GM23338 (cell line): Measurements from ENCODE around the gene KRTAP9-2. TPM values are rescaled to one million over a fixed set of nuclear protein-coding genes. Genes with fewer than 3 reads are reported as not detected.

ENCODE experiments used
- ATAC-seq: fragments of 200-7000 bp; cut with Tn5 transposase; 3 replicates; pipeline ENCODE4 v1.9.1; 2020
- DNase-seq: peaks from one replicate; pipeline ENCODE4 v3.0.0-alpha.2; 2015; ENCODE audit warnings: low spot score
- H2AFZ ChIP-seq: fragments of 200-600 bp; sonication (generic); 2 replicates; pipeline ENCODE4 v1.8.0; 2016; ENCODE audit warnings: antibody characterized with exemption, mild to moderate bottlenecking, moderate library complexity
- H3F3A ChIP-seq: fragments of 200-600 bp; sonication (generic); replicated peaks from 2 replicates; pipeline ENCODE4 v1.8.0; 2017; ENCODE audit warnings: antibody characterized with exemption, mixed run types, low read depth
- H3K27ac ChIP-seq: fragments of 200-600 bp; sonication (generic); 2 replicates; pipeline ENCODE4 v1.6.1; 2016; ENCODE audit warnings: low read depth
- H3K27me3 ChIP-seq: fragments of 200-600 bp; sonication (generic); 2 replicates; pipeline ENCODE4 v1.8.0; 2016; ENCODE audit warnings: mild to moderate bottlenecking, mixed run types, moderate library complexity; ENCODE audit not compliant: insufficient read depth
- H3K36me3 ChIP-seq: fragments of 200-600 bp; sonication (generic); 2 replicates; pipeline ENCODE4 v1.8.0; 2016; ENCODE audit warnings: mild to moderate bottlenecking; ENCODE audit not compliant: insufficient read depth
- H3K4me1 ChIP-seq: fragments of 200-600 bp; sonication (generic); 2 replicates; pipeline ENCODE4 v1.8.0; 2016; ENCODE audit warnings: mild to moderate bottlenecking, moderate library complexity; ENCODE audit not compliant: insufficient read depth
- H3K4me2 ChIP-seq: fragments of 200-600 bp; sonication (generic); 2 replicates; pipeline ENCODE4 v1.7.1; 2017; ENCODE audit warnings: mixed run types
- H3K4me3 ChIP-seq: fragments of 200-600 bp; sonication (generic); 2 replicates; pipeline ENCODE4 v1.6.1; 2016; ENCODE audit warnings: mixed run types
- H3K79me2 ChIP-seq: fragments of 200-600 bp; sonication (generic); replicated peaks from 2 replicates; pipeline ENCODE4 v1.8.0; 2017; ENCODE audit warnings: mild to moderate bottlenecking; ENCODE audit not compliant: insufficient read depth
- H3K9me2 ChIP-seq: fragments of 200-600 bp; sonication (generic); 2 replicates; pipeline ENCODE4 v1.8.0; 2017; ENCODE audit not compliant: insufficient read depth
- H4K20me1 ChIP-seq: fragments of 200-600 bp; sonication (generic); replicated peaks from 2 replicates; pipeline ENCODE4 v1.8.0; 2017; ENCODE audit warnings: mild to moderate bottlenecking; ENCODE audit not compliant: insufficient read depth
- H3K27ac Mint-ChIP-seq: 2 replicates; pipeline ENCODE4 v1.8.0; 2020; ENCODE audit warnings: inconsistent platforms, mild to moderate bottlenecking, moderate library complexity, mixed read lengths
- H3K27me3 Mint-ChIP-seq: 3 replicates; pipeline ENCODE4 v1.8.0; 2022; ENCODE audit warnings: low read depth, mild to moderate bottlenecking, moderate library complexity, mixed read lengths, inconsistent platforms; ENCODE audit not compliant: insufficient read depth, poor library complexity
- H3K36me3 Mint-ChIP-seq: 3 replicates; pipeline ENCODE4 v1.8.0; 2021; ENCODE audit warnings: low read depth, mild to moderate bottlenecking, inconsistent platforms, moderate library complexity, mixed read lengths
- H3K4me1 Mint-ChIP-seq: 3 replicates; pipeline ENCODE4 v1.8.0; 2020; ENCODE audit warnings: mild to moderate bottlenecking, inconsistent platforms, mixed read lengths
- H3K4me3 Mint-ChIP-seq: 3 replicates; pipeline ENCODE4 v1.8.0; 2021; ENCODE audit warnings: moderate library complexity, mild to moderate bottlenecking, inconsistent platforms, mixed read lengths
- H3K9me3 Mint-ChIP-seq: 3 replicates; pipeline ENCODE4 v1.8.0; 2020; ENCODE audit warnings: moderate library complexity, mild to moderate bottlenecking, inconsistent platforms, mixed read lengths
- CREB1 ChIP-seq: fragments of 250-450 bp; sonication (Bioruptor Pico); IDR thresholded peaks from 2 replicates; pipeline ENCODE4 v1.5.0; 2020; ENCODE audit warnings: low read depth, mild to moderate bottlenecking, moderate library complexity
- CTCF ChIP-seq, 2 experiments: fragments of 200-600 bp in 1 of 2; sonication (generic) in 1 of 2; conservative IDR thresholded peaks; 2 replicates each; pipeline versions ENCODE4 v1.5.1 to v1.6.1; 2016 to 2017; ENCODE audit warnings: antibody characterized with exemption in 2 of 2, low read depth in 2 of 2, mild to moderate bottlenecking in 2 of 2, moderate library complexity in 1 of 2
- ETS1 ChIP-seq: IDR thresholded peaks from 2 replicates; pipeline ENCODE4 v1.6.1; 2016; ENCODE audit warnings: antibody characterized with exemption
- EZH2 ChIP-seq: fragments of 200-600 bp; sonication (generic); IDR thresholded peaks from one replicate; pipeline ENCODE4 v1.8.0; 2017; ENCODE audit warnings: antibody characterized with exemption, mild to moderate bottlenecking, low read depth; ENCODE audit not compliant: unreplicated experiment
- EZH2phosphoT487 ChIP-seq: fragments of 200-600 bp; sonication (generic); IDR thresholded peaks from one replicate; pipeline ENCODE4 v1.8.1; 2018; ENCODE audit warnings: antibody characterized with exemption; ENCODE audit not compliant: unreplicated experiment
- JUNB ChIP-seq: IDR thresholded peaks from one replicate; pipeline ENCODE4 v1.6.1; 2016; ENCODE audit warnings: antibody characterized with exemption; ENCODE audit not compliant: unreplicated experiment
- NANOG ChIP-seq: IDR thresholded peaks from 2 replicates; pipeline ENCODE4 v1.6.1; 2016; ENCODE audit warnings: antibody characterized with exemption, borderline replicate concordance
- POLR2AphosphoS5 ChIP-seq: IDR thresholded peaks from 2 replicates; pipeline ENCODE4 v1.6.1; 2016; ENCODE audit warnings: antibody characterized with exemption, low read depth
- REST ChIP-seq: IDR thresholded peaks from one replicate; pipeline ENCODE4 v1.6.1; 2018; ENCODE audit warnings: antibody characterized with exemption; ENCODE audit not compliant: unreplicated experiment
- STAT1 ChIP-seq: IDR thresholded peaks from one replicate; pipeline ENCODE4 v1.6.1; 2016; ENCODE audit warnings: antibody characterized with exemption; ENCODE audit not compliant: unreplicated experiment
- ZNF114 ChIP-seq: fragments of 250-450 bp; sonication (Bioruptor Pico); IDR thresholded peaks from 2 replicates; pipeline ENCODE4 v1.5.0; 2020; ENCODE audit warnings: mild to moderate bottlenecking, moderate library complexity
- ZNF331 ChIP-seq: fragments of 250-450 bp; sonication (Bioruptor Pico); IDR thresholded peaks from 2 replicates; pipeline ENCODE4 v1.5.0; 2020; ENCODE audit warnings: low read depth, mild to moderate bottlenecking, moderate library complexity
- ZNF462 ChIP-seq: fragments of 250-450 bp; sonication (Bioruptor Pico); IDR thresholded peaks from 2 replicates; pipeline ENCODE4 v1.5.0; 2020; ENCODE audit warnings: mild to moderate bottlenecking, moderate library complexity
- polyA plus RNA-seq: library from polyadenylated mRNA; unstranded; fragments of >200 nt; fragmentation: Nextera tagmentation; extraction: Ambion mirVana; gene quantifications from 2 replicates; pipeline ENCODE4 v1.2.1, GENCODE V29; 2016
- total RNA-seq: library from RNA; depleted of rRNA; stranded (reverse); fragments of >200 nt; shearing (Covaris generic); gene quantifications from 2 replicates; pipeline ENCODE4 v1.2.3, GENCODE V29; 2014

KRTAP9-2 gene
- total and polyA plus RNA-seq, 2 experiments from 2014 or later, result not detected

GRCh38 chr17:41258406-41258805, 32.0 kb downstream of the KRTAP9-2 start:
- Histone ChIP-seq H3K4me2 (no peak overlapping the region), H3K4me1 (no peaks in the 10 kb centered on the region), H3K27me3 (no peaks in the 10 kb centered on the region), H3K27ac (no peak overlapping the region), H3F3A (no peaks in the 10 kb centered on the region), H2AFZ (no peak overlapping the region), H4K20me1 (no peaks in the 10 kb centered on the region), H3K4me3 (no peak overlapping the region), H3K79me2 (no peaks in the 10 kb centered on the region), H3K36me3 (no peaks in the 10 kb centered on the region), H3K9me2 (peaks cover 3% of the 10 kb centered on the region)
- ATAC-seq (no peak), DNase-seq (no peak)
- Mint-ChIP-seq H3K36me3 (no peaks in the 10 kb centered on the region), H3K4me3 (no peak overlapping the region), H3K9me3 (no peaks in the 10 kb centered on the region; the same call in 2 of the 3 replicates), H3K4me1 (peaks cover 4% of the 10 kb centered on the region; the same call in 2 of the 3 replicates), H3K27ac (no peak overlapping the region), H3K27me3 (peaks cover 6% of the 10 kb centered on the region)
- TF ChIP-seq ZNF462 (CRISPR knock-in tag) (no peak), POLR2AphosphoS5 (no peak), EZH2phosphoT487 (no peak), ZNF114 (no peak), EZH2 (no peak), NANOG (no peak), ZNF331 (no peak), STAT1 (no peak), ETS1 (no peak), REST (no peak), CTCF (conservative IDR thresholded peaks at IDR 0.05; ENCODE audit: low read depth in 2 of 2) (no peak), CREB1 (CRISPR knock-in tag) (no peak), JUNB (no peak)
